NCI-H2171 treated with DMSO at 0.1 percent for 48 hours (cell line): ENCODE data around the gene MLH1.
A peak's percentile ranks its signal among the peaks of the same experiment; 100 is the strongest.

Source experiments
- DNase-seq: peaks from one replicate; lab custom pipeline; 2025; lab: John Stamatoyannopoulos, UW

Gene MLH1

DNA sequence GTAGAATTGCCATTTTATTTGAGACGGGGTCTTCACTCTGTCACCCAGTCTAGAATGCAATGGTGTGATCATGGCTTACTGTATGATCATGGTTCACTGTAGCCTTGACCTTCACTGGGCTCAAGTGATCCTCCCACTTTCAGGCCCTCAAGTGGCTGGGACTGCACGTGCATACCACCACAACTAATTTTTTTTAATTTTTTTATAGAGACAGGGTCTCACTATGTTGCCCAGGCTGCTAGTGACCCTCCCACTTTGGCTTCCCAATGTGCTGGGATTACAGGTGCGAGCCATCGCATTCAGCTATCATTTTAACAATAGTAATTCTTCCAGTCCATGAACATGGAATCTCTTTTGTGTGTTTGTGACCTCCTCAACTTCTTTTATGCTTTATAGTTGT is 12.3 kb upstream of the MLH1 start:
- no peak for DNase-seq

DNA sequence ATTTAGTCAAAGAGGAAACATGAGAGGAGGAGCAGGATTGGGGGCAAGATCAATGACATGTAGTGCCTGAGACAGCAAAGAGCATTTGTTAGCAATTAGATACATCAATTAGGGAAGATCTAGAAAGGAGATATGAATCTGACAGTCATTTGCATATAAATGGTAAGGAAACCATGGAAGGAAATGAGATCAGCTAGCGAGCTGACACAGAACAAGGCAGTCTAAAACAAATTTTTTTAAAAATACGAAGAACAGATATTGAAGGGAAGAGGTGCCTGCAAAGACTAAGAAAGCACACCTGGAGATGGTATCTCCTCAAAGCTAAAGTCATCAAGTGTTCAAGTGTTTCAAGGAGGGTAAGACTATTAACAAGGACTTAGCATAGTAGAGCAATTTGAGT is 5.0 kb upstream of the MLH1 start:
- no peak for DNase-seq

DNA sequence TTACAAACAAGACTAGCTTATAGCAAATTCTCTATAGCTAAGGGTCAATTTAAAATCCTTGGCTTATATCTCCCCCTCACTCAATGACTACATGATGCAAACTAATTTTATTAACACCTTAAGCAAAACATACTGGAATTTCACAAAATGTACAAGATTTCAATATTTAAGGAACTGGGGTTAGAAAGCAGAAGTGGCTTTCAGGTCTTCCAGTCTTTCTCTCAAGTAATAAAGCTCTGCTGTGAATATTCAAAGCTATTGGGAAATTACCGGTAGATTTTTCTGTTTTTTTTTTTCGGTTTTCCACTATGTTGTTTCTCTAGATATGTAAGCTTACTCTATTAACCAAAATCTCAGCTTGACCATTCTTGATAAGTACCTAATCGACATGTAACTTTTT is 4.3 kb upstream of the MLH1 start:
- DNase-seq = no peak

DNA sequence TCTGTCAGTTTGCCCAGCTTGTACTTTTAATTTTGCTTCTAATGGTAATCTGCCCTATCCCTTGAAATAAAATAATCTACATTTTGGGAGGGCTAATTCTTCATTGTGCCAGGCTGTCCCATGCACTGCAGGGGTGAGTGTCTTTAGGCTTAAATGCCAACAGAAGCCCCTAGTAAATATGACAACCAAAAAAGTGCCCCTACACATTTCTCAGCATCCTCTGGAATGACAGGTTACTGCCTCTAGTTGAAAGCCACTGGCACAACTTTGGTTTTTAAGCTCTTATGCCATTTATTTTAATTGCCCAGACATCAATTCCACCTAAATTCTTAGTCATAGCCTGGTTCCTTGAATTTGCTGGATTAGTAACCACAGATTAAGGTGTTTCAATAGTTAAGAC is 3.8 kb upstream of the MLH1 start:
- DNase-seq = no peak

DNA sequence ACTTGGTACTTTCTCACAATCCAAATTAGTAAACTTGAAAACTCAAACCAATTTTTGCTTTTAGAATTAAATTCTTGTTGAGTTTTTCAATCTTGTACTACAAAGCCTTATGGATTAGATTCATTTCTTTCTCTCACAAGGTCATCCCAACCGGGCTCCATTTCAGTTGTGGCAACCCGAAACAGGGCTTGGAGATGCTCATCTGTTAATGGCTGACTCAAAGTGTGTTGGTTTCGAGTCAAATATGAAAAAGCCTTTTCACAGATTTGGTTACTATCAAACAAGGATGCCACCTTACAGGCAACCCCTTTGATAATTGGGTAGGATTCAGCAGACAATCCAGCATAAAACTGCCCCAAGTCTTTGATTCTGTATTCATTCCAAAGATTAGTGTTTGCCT is 2.2 kb upstream of the MLH1 start:
- no peak for DNase-seq

DNA sequence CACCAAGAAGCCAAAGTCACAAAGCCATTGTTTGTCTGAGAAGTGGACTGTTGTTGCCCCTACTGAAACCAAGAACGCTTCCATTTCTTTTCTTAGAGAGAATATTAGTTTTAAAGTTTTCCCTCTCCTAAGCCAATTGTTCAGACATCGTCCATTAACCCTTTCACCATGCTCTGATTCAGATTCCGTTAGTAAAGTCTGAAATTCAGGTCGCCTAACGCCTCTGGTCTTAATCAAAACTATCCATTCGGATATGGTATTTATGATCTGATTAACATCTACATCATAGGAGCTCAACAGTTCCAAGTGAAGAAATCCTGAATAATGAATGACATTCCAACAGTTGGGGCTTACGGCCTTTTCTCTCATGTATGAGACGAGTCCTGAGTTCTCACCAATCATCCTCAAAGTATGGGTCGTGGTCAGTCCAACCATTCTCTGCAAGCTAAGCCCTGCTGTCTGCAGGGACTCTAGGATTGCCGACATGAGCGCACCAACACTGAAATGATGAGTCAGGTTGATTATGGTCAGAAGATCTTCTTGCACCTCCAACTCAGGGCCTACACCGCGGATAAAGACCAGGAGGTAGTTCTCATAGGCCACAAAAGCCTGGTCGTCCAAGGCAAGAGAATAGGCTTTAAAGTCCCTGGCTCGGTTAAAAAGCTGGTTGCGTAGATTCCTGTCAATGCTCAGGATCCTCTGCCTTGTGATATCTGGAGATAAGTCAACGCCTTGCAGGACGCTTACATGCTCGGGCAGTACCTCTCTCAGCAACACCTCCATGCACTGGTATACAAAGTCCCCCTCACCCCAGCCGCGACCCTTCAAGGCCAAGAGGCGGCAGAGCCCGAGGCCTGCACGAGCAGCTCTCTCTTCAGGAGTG is 1.2 kb upstream of the MLH1 start:
- no peak for DNase-seq

DNA sequence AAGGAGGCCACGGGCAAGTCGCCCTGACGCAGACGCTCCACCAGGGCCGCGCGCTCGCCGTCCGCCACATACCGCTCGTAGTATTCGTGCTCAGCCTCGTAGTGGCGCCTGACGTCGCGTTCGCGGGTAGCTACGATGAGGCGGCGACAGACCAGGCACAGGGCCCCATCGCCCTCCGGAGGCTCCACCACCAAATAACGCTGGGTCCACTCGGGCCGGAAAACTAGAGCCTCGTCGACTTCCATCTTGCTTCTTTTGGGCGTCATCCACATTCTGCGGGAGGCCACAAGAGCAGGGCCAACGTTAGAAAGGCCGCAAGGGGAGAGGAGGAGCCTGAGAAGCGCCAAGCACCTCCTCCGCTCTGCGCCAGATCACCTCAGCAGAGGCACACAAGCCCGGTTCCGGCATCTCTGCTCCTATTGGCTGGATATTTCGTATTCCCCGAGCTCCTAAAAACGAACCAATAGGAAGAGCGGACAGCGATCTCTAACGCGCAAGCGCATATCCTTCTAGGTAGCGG is 452 bp upstream of the MLH1 start, which contains the start of gene EPM2AIP1:
EPM2AIP1 (minus strand) TSS at position 326 of the 520 bp plus-strand sequence; CDS start at position 272, 54 bp downstream.
- no peak for DNase-seq

DNA sequence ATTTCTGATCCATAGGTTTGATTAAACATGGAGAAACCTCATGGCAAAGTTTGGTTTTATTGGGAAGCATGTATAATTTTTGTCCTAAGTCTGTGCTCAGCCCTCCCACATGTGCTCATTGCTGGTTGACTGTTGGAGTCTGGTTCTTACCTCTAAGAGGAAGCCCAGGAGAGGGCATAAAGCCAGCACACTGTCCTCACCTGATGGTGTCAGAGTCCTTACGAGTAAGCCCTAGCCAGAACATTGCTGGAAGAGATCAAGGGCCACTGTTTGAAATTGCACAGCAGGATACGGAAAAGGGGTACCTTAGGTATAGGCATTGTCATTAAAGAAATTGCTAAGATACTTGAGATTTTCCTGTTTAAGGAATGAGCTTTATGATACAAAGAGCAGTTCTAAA is 21.3 kb downstream of the MLH1 start:
- DNase-seq = no peak

DNA sequence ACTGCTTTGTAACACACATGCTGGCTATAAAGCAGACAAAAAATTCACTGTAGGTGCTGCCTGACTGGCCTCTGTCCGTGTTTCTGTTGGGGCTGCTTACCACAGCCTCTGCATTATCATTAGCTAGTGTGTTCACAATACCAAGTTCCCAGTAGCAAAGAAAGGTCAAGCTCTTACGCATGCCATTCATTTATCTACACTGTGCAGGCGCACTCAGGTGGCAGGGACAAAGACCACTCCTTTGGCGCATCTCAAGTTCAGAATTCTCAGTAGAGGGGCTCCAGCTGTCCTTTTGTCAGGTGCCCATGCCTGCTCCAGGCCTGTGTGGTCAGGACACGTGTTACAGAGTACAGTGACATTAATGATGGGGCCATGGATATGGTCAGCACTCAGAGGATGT is 22.3 kb downstream of the MLH1 start:
- DNase-seq = no peak

DNA sequence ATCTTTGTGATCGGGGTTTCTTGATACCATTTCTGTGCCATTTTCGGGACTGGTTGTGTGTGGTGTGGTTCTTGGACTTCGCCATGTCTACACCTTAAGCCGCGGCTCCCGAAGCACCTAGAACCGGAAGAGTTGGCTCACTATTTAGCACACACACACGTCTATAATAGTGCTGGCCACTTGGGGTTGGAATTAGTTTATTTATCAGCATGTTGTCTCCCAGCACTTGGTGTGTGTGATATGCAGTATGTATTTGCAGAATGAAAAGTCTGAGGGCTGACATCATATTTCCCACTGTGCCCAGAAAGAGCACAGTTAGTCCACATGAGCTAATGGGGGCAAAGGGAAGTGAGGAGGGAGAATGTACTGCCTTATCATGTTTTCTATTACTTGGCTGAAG is 23.6 kb downstream of the MLH1 start:
- DNase-seq = no peak

DNA sequence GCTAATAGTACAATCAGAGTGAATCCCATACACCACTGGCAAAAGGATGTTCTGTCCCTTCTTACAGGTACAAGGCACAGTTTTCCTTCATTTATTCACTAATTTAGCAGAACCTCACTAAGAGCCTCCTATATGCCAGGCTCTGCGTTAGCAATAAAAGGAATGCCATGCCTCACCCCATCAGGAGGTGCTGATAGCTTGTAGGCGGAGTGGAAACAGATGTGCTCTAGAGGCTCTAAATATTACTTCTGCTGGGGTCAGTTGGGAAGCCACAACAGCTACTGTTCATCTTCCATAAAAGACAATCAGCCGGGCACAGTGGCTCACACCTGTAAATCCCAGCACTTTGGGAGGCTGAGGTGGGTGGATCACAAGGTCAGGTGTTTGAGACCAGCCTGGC is 24.4 kb downstream of the MLH1 start:
- no peak for DNase-seq

DNA sequence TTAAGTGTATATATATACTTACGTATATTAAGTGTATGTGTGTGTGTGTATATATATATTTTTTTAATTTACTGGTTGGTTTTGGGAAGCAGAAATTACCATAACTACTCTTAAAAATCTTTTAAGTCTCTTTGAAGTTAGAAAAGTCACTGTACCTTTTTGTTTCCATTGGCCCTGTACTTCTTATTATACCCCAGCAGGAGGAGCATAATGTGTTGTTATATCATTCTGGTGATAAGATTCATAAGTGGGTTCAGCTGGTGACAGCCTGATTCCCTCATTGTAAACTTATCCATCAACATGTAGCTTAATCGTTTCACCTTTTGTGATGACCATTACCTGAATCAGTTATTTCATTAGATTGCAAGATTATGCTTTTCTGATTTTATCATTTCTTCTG is 30.8 kb downstream of the MLH1 start:
- no peak for DNase-seq

DNA sequence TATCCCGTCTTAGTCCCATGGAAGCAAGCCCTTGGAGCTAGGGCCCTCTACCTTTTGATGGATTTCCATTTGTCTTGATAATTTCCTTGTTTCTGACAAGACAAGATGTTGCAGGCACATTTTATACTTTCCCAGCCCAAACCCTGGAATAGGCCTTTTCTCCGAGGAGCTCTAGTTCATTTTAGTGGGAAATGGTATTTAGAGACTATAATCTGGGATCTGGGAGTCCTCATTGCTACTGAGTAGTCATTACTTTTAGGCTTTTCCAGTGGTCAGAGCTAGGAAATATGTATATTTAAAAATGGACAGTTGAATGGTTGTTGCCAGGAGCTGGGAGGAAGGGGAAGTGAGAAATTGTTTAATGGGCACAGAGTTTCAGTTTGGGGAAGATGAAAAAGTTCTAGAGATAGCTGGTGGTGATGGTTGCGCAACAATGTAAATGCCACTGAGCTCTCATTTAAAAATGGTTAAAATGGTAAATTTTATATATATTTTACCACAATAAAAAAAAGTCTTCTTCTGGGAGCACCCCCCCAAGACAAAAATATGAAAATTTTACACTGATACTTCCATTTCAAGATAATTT is 31.6 kb downstream of the MLH1 start:
- no peak for DNase-seq

DNA sequence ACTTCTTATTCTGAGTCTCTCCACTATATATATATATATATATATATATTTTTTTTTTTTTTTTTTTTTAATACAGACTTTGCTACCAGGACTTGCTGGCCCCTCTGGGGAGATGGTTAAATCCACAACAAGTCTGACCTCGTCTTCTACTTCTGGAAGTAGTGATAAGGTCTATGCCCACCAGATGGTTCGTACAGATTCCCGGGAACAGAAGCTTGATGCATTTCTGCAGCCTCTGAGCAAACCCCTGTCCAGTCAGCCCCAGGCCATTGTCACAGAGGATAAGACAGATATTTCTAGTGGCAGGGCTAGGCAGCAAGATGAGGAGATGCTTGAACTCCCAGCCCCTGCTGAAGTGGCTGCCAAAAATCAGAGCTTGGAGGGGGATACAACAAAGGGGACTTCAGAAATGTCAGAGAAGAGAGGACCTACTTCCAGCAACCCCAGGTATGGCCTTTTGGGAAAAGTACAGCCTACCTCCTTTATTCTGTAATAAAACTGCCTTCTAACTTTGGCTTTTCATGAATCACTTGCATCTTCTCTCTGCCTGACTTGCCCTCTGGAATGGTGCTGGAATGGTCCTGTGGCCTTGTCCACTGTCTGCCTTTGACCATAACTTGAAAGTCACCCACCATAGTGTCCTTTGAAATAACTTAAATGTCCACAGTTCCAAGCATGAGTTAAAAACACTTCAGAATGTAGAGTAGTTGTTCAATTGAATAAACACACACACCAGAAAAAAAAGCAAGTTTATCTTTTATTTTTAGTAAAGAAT is 32.4 kb downstream of the MLH1 start:
- DNase-seq = no peak

DNA sequence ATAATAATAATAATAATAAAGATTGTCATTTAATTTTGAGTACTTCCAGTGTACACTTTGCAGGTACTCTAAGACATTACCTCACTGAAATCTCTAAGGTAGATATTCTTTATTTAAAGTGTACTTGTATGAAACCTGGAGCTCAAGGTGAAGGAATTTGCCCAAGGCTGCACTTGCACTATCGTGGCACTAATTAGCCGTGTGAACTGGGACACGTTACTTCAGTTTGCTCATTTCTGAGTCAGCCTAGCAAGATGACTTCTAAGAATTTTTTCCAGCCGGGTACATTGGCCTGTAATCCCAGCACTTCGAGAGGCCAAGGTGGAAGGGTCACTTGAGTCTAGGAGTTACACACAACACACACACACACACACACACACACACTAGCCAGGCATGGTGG is 33.5 kb downstream of the MLH1 start:
- no peak for DNase-seq

DNA sequence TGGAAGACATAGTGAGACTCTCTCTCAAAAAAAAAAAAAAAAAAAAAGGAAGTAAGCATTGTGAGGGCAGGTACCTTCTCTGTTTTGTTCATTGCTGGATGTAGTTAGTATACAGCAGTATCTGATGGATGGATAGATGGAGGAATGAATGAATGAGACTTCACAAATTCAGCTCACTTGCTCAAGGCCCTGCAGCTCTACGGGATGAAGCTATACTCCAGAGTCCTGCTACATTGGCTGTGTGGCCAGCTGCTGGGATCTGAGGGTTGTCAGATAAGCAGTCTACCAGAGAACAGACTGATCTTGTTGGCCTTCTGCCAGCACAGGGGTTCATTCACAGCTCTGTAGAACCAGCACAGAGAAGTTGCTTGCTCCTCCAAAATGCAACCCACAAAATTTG is 35.0 kb downstream of the MLH1 start:
- peak; percentile 9 for DNase-seq

DNA sequence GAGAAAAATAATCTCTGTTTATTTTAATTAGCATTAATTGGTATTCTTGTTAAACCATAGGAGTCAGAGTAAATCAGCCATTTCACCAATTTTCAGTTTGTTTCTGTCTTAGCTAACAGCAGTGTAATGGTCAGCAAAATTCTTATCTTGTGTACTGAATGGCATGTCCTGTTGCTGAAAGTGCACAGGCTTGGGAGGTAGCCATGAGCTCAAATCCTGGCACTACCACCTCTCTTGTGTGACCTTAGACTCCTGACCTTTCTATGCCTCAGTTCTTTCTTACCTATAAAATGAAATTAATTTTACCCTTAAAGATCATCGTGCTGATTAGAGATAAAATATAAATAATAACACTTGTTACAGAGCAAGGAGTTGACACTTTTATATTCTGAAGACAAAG is 35.8 kb downstream of the MLH1 start:
- DNase-seq = no peak

DNA sequence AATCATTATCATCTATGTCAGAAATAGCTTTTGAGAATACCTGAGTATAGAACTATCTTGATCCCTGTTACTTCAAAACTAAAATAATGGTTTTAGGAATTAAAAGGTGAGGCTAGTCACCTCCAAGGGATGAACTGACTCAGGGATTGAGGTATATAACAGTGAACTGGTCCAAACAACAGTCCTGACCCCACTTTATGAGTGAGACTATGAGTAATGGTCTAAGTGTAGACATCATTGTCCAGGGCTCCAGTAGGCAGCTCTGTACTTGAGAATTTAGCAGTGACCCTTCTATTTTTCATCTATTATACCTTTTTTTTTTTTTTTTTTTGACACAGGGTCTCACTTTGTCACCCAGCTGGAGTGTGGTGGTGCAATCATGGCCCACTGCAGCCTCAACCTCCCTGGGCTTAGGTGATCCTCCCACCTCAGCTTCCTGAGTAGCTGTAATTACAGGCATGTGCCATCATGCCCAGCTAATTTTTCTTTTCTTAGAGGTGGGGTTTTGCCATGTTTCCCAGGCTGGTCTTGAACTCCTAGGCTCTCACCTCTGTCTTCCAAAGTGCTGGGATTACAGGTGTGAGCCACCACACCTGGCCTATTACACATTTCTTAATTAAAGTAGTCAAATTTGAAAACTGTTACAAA is 36.3 kb downstream of the MLH1 start:
- no peak for DNase-seq

DNA sequence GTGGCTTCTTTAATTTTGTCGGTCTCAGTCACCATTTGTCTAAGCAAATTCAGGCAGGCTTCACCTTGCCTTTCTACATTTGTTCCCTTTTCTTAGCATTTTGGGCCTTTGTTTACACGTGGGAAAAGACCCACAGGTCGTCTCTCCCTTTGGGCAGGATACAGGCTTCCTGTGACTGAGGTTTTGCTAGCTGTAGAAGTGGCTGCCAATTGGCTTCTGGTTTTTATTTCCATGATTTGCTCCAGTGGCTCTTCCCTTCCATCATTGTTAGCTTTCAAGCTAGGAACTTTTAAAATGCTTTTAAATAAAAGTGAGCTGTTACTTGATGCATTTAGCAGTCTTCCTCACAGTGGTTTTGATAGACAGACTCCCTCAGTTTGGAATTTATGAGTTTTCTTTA is 37.3 kb downstream of the MLH1 start:
- no peak for DNase-seq

DNA sequence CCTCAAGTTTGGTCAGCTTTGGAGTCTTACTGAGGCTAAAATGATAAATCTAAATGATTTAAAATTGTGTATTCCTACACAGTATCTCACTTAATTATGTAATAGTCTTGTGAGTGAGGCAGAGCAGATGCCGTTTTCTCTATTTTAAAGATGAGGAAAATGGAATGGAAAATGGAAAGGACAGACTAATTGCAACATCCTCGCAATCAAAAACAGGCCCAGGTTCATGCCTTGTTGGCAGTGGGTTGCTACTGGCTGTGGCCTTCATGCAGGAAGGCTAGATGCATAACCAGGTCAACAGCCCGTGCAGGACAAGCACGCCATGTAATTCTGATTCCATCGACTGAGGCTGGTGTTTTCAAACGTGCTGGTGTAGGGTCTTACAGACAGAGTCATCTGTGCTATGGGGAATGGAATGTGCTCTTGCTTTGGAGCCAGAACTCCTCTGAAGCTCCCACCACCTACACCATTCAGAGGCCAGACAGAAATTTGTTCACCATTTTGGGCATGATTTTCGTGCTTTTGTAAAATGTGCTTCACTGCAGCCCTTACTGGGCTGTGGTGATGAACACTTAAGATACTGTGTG is 37.9 kb downstream of the MLH1 start:
- DNase-seq = no peak

DNA sequence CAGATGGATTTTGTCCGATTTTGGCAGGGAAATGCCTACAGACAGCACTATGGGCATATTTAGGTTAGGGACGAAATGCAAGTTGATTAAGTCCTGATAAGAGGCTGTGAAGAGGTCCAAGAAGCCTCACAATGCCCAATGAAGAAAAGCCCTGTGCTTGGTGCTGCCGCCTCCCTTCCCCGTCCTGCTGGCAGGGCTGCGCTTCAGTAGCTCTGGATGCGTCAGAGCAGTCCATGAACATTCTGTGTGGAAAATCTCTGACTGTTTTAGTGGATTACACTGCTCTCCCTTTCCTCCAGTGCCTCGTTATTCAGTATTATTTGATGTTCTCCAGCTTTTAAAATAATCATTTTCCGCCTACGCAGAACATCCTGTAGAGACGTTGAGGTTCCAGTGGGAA is 39.6 kb downstream of the MLH1 start:
- DNase-seq = no peak

DNA sequence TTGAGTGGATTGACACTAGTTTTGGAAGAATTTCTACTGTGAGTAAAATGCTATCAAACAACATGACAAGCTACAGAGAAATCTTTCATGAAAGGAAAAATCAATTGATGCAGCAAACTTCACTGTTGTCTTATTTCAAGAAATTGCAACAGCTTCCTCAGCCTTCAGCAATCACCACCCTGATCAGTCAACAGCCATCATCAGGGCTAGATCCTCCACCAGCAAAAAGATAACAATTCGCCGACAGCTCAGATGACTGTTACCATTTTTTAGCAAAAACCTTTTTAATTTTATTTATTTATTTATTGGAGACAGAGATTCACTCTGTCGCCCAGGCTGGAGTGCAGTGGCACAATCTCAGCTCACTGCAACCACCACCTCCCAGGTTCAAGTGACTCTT is 44.0 kb downstream of the MLH1 start:
- no peak for DNase-seq
